ENCODE measurements around the gene OCIAD1.
"Not testable (repeated sequence)": the region's sequence is repeated elsewhere in the genome, so short reads cannot be mapped to it uniquely, and the experiment has no call there.

OCIAD1 gene, protein sequence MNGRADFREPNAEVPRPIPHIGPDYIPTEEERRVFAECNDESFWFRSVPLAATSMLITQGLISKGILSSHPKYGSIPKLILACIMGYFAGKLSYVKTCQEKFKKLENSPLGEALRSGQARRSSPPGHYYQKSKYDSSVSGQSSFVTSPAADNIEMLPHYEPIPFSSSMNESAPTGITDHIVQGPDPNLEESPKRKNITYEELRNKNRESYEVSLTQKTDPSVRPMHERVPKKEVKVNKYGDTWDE

GRCh38 chr4:48830706-48831531, at the start of gene OCIAD1:
Gene OCIAD1, plus strand, starts transcription at chr4:48831088. Its CDS starts 1,537 bp downstream, at chr4:48832625.
- H3K4me3 Mint-ChIP-seq, result peak within 1 kb of the TSS; percentile 100
- peak within 1 kb of the TSS; percentile 100 for H3K27ac Mint-ChIP-seq
- peaks cover 8% of the 10 kb centered on the region for H3K36me3 Mint-ChIP-seq
- no peaks in the 10 kb centered on the region for H3K9me3 Mint-ChIP-seq
- peaks cover 36% of the 10 kb centered on the region for H3K4me1 Mint-ChIP-seq
- H3K27me3 Mint-ChIP-seq, result peaks cover 1% of the 10 kb centered on the region

- Mint-ChIP-seq H3K4me1 (peaks cover 25% of the 10 kb centered on the region), H3K27ac (peak overlapping the region; percentile 6), H3K27me3 (no peaks in the 10 kb centered on the region), H3K9me3 (no peaks in the 10 kb centered on the region), H3K36me3 (no peaks in the 10 kb centered on the region), H3K4me3 (no peak overlapping the region)
Measured at GRCh38 chr4:48781968-48782367, 48.9 kb upstream of the OCIAD1 start.

GRCh38 chr4:48785302-48785701, 45.6 kb upstream of the OCIAD1 start:
- no peak overlapping the region for H3K27ac Mint-ChIP-seq
- peaks cover 8% of the 10 kb centered on the region for H3K4me1 Mint-ChIP-seq
- no peaks in the 10 kb centered on the region for H3K36me3 Mint-ChIP-seq
- no peak overlapping the region for H3K4me3 Mint-ChIP-seq
- H3K27me3 Mint-ChIP-seq, result no peaks in the 10 kb centered on the region
- H3K9me3 Mint-ChIP-seq, result no peaks in the 10 kb centered on the region

GRCh38 chr4:48786549-48786948, 44.3 kb upstream of the OCIAD1 start:
- Mint-ChIP-seq H3K27ac (no peak overlapping the region), H3K4me1 (peaks cover under 1% of the 10 kb centered on the region), H3K4me3 (no peak overlapping the region), H3K36me3 (no peaks in the 10 kb centered on the region), H3K9me3 (no peaks in the 10 kb centered on the region), H3K27me3 (no peaks in the 10 kb centered on the region)

GRCh38 chr4:48787056-48787455, 43.8 kb upstream of the OCIAD1 start:
- Mint-ChIP-seq H3K4me3 (no peak overlapping the region), H3K36me3 (no peaks in the 10 kb centered on the region), H3K27me3 (no peaks in the 10 kb centered on the region), H3K9me3 (no peaks in the 10 kb centered on the region), H3K4me1 (peaks cover 2% of the 10 kb centered on the region), H3K27ac (no peak overlapping the region)

DNA sequence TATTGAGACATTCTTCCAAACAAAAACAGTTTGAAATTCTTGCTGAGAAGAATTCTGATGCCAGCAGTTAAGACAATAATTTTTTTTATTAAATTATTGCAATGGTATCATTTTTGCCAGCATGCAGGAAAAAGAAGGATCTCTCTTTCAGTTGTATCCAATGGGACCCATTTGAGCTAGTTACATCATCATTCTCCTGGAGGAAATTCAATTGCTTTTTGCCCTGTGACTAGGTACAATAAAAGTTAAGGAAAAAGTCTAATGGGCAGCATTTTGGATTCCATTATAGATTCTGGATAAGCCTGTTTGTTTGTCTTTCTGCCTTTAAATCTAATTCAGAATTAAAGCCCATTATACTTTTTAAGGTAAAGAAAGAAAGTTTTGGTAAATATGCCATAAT, 40.3 kb upstream of the OCIAD1 start:
- Mint-ChIP-seq H3K4me3 (no peak overlapping the region), H3K36me3 (no peaks in the 10 kb centered on the region), H3K27ac (no peak overlapping the region), H3K9me3 (no peaks in the 10 kb centered on the region), H3K4me1 (peaks cover 8% of the 10 kb centered on the region), H3K27me3 (no peaks in the 10 kb centered on the region)

- Mint-ChIP-seq H3K36me3 (no peaks in the 10 kb centered on the region), H3K4me3 (no peak overlapping the region), H3K27me3 (no peaks in the 10 kb centered on the region), H3K27ac (no peak overlapping the region), H3K4me1 (peaks cover 8% of the 10 kb centered on the region), H3K9me3 (no peaks in the 10 kb centered on the region)
Measured at GRCh38 chr4:48791313-48791712, 39.6 kb upstream of the OCIAD1 start.

DNA sequence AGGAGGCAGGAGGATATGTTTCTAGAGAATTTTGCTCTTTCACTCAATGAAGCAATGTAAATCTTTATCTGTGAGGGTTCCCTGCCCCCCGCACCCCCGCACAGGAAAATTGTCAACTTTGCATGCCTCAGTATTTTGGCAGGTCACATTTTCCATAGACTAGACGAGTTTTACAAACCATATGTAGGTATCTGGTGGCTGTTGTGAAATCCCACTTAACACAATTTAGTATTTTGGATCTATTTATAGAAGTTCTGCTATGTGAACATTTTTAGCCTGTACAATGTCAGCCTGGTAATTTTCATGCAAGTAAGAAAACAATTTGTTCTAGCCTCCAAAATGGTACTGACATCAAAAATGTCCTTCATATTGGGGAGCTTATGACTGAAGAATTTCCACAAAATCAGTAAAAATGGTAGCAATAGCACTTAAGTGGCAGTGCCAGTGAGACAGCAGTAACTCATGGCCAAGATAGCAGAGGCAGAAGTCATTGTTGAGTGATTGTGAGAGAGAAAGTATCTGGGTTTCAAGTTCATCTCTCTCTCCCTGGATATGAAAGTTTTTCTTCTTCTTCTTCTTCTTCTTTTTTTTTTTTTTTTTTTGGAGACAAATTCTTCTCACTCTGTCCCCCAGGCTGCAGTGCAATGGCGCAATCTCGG, 38.4 kb upstream of the OCIAD1 start:
- H3K9me3 Mint-ChIP-seq, result no peaks in the 10 kb centered on the region
- H3K27ac Mint-ChIP-seq, result peak overlapping the region; percentile 84
- H3K4me1 Mint-ChIP-seq, result peaks cover 8% of the 10 kb centered on the region
- H3K4me3 Mint-ChIP-seq, result no peak overlapping the region
- no peaks in the 10 kb centered on the region for H3K36me3 Mint-ChIP-seq
- no peaks in the 10 kb centered on the region for H3K27me3 Mint-ChIP-seq

GRCh38 chr4:48795108-48795507, 35.8 kb upstream of the OCIAD1 start:
- peaks cover 8% of the 10 kb centered on the region for H3K4me1 Mint-ChIP-seq
- no peaks in the 10 kb centered on the region for H3K27me3 Mint-ChIP-seq
- H3K36me3 Mint-ChIP-seq, result no peaks in the 10 kb centered on the region
- H3K27ac Mint-ChIP-seq, result no peak overlapping the region
- no peak overlapping the region for H3K4me3 Mint-ChIP-seq
- no peaks in the 10 kb centered on the region for H3K9me3 Mint-ChIP-seq

DNA sequence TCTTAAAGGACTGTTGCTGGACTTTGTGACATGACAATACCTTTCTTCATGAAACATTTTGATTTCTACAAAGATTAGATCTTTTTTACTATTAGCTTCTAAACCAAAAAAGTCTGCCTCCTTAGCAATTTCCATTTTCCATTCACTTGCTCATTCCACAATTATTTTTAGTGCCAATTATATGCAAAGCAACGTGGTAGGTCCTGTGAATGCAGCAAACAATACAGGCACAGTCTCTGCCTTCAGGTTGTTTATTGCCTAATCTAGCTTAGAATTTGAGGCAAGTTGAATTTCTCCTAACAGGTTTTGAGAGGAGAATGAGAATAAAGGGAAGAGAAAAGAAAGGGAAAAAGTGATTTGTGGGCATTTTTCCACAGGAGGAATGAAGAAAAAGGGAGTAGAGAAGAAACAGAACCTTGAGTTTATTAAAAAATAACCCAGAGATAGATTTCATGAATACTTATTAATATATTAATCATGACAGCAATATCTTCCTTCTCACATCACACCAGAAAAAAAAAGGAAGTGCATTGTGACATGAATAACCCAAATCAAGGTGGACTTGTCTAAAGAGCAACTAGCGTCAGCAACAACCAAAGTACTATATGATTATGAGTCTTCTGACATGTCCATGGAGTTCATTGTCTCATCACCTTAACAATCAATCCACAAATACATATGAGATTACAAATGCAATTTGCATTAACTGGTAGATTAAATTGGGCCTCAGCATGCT, 34.5 kb upstream of the OCIAD1 start:
- no peaks in the 10 kb centered on the region for H3K36me3 Mint-ChIP-seq
- no peaks in the 10 kb centered on the region for H3K9me3 Mint-ChIP-seq
- no peak overlapping the region for H3K27ac Mint-ChIP-seq
- H3K4me3 Mint-ChIP-seq, result no peak overlapping the region
- H3K4me1 Mint-ChIP-seq, result peaks cover 8% of the 10 kb centered on the region
- H3K27me3 Mint-ChIP-seq, result no peaks in the 10 kb centered on the region

GRCh38 chr4:48796927-48797679, 33.8 kb upstream of the OCIAD1 start:
- H3K27ac Mint-ChIP-seq, result no peak overlapping the region
- H3K4me3 Mint-ChIP-seq, result no peak overlapping the region
- peaks cover 5% of the 10 kb centered on the region for H3K4me1 Mint-ChIP-seq
- no peaks in the 10 kb centered on the region for H3K9me3 Mint-ChIP-seq
- H3K27me3 Mint-ChIP-seq, result no peaks in the 10 kb centered on the region
- H3K36me3 Mint-ChIP-seq, result no peaks in the 10 kb centered on the region

GRCh38 chr4:48798117-48798516, 32.8 kb upstream of the OCIAD1 start:
- Mint-ChIP-seq H3K27ac (no peak overlapping the region), H3K4me3 (no peak overlapping the region), H3K27me3 (no peaks in the 10 kb centered on the region), H3K9me3 (no peaks in the 10 kb centered on the region), H3K36me3 (no peaks in the 10 kb centered on the region), H3K4me1 (no peaks in the 10 kb centered on the region)

GRCh38 chr4:48799157-48799556, 31.7 kb upstream of the OCIAD1 start:
- Mint-ChIP-seq H3K27me3 (no peaks in the 10 kb centered on the region), H3K36me3 (no peaks in the 10 kb centered on the region), H3K9me3 (no peaks in the 10 kb centered on the region), H3K4me3 (no peak overlapping the region), H3K4me1 (no peaks in the 10 kb centered on the region), H3K27ac (no peak overlapping the region)

DNA sequence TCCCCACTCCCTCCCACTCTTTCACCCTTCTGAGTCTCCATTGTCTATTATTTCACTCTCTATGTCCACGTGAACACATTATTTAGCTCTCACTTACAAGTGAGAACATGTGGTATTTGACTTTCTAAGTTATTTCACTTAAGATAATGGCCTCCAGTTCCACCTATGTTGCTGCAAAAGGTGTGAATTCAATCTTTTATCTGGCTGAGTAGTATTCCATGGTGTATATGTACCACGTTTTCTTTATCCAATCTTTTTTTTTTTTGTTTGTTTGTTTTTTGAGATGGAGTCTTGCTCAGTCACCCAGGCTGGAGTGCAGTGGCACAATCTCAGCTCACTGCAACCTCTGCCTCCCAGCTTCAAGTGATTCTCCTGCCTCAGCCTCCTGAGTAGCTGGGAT, 30.7 kb upstream of the OCIAD1 start:
- H3K27me3 Mint-ChIP-seq, H3K36me3 Mint-ChIP-seq, H3K9me3 Mint-ChIP-seq, H3K4me3 Mint-ChIP-seq, H3K4me1 Mint-ChIP-seq, H3K27ac Mint-ChIP-seq: not testable (repeated sequence)
